GM18907 (cell line): Measurements from ENCODE around the gene SEM1.
"Not testable (repeated sequence)": the region's sequence is repeated elsewhere in the genome, so short reads cannot be mapped to it uniquely, and the experiment has no call there.

ENCODE experiments used
- ATAC-seq: cut with Tn5 transposase; IDR thresholded peaks from one replicate; pipeline ENCODE4 v1.9.1; 2021; ENCODE audit warnings: mild to moderate bottlenecking, moderate library complexity; ENCODE audit not compliant: unreplicated experiment

Gene SEM1

DNA sequence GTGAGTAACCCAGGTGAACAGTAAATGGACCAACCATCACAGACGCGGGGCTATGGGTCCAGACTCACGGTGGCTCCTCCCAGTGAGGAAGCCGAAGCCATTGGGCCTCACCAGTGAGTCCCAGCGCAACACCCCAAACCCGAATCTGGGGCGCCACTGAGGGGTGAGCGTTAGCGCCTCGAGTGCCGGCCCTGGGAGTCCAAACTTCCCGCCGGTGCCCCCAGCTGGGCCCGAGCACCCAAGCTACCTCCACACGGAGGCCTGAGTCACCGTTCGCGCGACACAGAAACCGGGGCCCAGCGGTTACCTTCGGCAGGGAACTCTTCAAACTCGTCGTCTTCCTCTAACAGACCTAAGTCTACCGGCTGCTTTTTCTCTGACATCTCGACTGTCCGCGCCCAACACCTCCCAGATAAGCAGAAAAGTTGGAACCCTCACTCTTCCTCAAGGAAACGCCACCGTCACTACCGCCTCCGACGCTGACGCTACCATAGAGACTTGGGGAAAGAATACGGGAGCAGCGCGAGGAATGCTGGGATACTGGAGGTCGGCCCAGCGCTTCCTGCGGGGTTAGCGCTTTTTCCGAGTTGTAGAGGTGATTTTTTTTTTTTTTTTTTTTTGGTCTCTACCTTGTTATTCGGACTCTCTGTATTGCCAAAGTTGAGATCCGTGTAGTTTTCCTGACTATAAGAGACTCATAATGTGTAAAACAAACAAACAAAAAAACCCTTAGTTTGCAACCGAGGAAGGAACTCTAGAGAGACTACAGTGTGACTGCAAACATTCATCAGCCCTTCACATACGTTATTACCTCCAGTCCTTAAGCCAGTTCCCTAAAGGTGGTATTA lies at the start of gene SEM1:
Gene SEM1 (minus strand): TSS at position 466 of the 848 bp plus-strand sequence. CDS start 83 bp downstream, at position 383.
- peak; percentile 93 for ATAC-seq

DNA sequence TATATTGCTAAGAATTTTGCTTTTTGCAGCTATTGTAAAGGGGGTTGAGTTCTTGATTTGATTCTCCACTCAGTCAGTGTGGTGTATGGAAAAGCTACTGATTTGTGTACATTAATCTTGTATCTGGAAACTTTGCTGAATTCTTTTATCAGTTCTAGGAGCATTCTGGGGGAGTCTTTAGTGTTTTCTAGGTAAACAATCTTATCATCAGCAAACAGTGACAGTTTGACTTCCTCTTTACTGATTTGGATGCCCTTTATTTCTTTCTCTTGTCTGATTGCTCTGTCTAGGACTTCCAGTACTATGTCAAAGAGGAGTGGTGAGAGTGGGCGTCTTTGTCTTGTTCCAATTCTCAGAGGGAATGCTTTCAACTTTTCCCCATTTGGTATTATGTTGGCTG lies 48.2 kb upstream of the SEM1 start:
- not testable (repeated sequence) for ATAC-seq

DNA sequence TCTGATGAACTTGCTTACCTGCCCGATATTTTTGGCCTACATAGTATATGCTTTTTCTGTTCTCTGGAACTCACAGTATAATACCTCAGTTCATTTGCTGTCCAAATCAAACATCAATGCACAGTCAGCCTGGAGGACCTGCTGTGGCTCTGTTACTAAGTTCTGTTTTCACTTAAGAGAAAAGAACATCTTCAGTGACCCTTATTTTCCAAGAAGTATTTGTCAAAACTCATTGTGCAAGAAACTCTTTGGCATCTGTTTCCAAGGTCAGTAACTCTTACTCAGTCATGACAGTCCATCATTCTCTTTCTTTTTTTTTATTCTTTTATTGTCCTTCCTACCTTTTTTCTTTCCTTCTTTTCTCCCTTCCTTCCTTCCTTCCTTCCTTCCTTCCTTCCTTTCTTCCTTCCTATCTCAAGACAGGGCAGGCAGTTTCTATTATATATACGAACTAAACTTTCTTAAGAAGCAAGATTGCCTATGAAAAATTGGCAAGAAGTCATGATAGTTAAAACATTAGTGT lies 37.8 kb upstream of the SEM1 start:
- ATAC-seq, result no peak

DNA sequence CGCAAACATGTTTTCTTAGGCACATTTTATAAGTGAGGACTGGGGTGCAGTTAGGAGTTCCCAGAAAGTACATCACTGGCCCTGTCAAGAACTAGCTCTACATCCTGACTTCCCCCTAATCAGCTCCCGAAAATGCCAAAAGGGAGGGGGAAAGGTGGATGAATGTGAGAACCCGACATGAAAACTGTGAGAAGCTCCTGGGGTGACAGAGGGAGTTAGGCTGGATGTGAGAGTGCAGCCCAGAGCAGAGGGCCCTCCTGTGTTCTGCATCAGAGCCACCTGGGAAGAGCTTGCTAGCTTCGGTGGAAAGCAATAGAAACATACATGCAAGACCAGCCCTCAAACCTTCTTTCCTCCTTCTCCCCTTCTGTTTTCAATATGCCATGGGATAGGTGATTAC lies 30.5 kb upstream of the SEM1 start:
- no peak for ATAC-seq

DNA sequence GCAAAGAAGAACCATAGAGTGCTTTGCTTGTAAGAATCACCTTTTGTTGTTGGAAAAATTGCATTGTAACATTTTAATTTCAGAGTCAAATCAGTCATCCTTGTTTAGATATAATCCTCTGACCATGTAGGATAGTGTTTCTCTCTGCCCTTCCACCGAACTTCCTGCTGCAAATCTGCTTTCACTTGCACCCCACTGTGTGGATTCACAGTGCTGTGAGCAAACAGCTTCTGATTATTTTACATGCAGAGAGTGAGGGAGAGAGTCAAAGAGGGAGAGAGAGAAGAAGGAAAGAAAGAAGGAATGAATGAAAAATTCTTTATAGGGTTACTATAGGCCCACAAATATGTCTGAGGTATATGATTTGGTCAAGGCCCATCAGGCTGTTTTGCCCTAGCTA lies 30.0 kb upstream of the SEM1 start:
- ATAC-seq, result no peak

DNA sequence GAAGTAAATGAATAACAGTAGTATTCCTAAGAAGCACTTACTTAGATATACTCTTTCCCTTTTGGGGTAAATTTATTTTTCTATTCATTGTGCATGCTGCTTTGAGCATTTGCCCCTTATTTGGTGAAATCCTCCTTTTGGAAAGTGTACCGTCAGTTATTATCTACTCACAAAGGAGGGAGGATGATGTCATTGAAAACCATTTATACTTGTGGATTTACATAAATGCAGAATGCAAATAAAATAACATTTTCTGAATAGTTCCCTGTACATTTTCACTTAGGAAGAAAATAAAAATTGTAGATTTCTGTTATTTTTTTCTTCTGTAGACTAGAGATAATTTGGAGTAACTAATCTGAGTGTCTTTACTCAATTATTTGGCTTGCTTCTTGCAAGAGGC lies 29.5 kb upstream of the SEM1 start:
- no peak for ATAC-seq

DNA sequence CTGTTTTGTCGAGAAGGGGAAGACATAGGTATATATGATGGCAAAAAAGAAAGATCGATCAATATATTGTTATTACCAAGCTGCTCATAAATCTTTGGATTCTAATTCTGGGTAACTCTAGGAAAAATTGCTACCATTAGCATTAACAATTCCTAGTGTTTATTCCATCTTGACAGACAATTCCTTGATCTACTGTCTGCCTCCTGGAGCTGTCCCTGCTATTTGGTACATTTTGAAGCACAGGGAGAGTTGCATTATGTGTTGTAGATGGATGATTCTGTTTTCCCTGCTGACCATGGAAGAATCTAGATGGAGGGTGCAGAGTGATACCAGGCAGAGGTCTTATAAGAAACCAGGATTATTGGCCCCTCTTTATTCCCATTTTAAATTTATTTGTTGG lies 29.1 kb upstream of the SEM1 start:
- ATAC-seq, result no peak

DNA sequence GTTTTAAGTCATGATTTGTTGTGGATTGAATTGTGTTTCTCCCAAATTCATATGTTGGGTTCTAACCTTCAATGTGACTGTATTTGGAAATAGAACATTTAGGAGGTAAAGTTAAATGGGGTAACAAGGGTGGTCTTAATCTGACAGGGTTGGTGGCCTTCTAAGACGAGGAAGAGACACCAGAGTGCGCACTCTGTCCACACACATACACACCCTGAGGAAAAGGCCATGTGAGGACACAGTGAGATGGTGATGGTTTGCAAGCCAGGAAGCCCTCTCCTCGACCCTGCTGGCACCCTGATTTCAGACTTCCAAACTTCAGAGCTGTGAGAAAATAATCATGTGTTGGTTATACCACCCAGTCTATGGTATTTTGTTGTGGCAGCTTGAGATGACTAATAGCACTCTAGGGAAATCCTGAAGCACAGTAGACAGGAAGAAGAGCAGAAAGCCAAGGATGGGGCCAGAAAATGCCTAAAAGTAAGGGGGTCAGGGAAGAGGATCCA lies 28.0 kb upstream of the SEM1 start:
- no peak for ATAC-seq

DNA sequence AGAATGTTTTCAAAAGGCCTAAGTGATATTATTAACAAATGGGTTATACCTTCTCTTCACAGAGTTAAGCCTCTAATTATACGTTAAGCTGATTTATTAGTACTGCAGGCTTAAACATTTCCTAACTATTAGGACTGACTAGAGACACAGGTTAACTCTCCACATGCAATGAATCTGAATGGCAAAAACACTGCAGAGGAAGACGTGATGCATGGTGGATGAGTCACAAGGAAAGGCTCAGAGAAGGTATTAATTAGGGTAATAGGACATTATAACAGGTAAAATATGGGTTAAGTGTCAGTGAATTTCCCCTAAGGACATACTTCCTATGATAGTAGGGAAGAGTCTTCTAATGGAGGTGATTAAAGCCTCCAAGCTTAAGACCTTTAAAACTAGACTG lies 24.7 kb upstream of the SEM1 start:
- no peak for ATAC-seq

DNA sequence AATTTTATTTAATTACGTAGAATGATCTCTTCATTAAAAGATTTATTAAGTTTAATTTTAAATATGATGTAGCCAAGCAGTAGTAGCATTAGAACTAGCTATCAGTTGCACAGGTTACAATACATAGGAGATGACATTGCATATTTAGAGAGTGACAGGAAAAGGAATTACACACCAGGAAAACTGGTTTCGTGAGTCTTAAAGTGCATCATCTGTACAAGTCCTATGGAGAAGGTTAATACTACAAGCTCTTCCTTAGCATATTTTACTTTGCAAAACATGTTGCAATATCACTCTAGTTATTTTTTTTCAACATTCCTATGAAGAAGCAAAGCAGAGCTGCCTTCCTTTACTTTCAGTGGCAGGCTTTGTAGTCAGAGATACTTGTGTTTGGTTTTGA lies 20.2 kb upstream of the SEM1 start:
- no peak for ATAC-seq

DNA sequence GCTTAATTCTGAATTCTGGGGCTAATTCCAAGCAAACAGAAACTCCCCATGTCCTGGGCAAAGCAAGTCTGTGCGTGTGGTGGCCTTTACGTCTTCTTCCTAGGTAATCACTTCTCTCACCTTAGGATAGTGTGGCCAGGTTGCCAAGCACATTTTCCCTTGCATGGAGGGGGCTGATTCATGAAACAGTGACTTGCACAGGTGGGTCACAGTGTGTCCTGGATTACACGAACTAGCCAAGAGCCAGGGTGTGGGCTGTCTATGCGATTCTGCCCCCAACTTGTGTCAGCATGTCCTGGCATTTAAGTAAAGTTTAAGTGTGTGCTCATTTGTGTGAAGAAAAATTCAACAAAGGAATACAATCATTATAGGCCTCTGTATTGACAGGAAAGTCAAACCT lies 18.5 kb upstream of the SEM1 start:
- no peak for ATAC-seq

DNA sequence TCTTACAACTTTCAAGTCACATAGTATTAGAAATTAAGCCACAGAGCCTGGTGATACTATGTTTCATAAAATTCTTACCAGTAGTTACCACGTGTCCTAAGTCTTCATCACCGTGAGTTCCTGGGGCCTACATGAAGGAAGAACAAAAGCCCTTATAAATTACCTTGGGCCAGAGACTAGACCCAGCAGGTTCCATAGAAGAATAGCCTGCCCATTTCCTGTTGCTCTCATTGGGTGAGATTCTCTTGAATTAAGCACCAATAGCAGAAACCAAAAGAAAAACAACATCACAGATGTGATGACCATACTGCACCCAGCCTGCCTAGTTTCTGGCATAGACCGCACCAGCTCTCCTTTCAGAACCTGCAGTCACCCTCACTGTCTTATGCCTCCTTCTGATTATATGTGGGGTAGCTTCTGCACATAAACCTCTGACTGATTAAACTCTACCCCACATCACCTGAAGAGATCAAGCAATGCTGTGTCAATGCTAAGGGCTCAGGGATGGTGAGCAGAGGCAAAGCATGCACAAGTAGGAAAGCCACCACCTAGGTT lies 18.0 kb upstream of the SEM1 start:
- ATAC-seq, result no peak

DNA sequence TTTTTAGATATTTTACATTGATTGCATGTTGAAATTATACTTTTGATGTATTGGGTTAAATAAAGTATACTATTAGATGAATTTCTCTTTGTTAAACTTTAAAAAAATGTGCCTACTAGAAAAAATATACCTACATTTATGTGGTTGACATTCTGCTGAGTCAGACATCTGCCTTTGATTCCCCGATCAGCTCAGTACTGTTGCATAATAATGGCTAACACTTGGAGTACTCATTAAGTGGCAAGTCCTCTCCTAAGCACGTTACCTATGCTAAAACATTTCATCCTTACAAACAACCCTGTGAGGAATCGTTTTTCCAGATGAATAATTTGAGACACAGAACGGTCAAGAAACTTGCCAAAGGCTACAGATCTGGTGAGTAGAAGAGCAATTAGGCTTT lies 14.0 kb upstream of the SEM1 start:
- no peak for ATAC-seq

DNA sequence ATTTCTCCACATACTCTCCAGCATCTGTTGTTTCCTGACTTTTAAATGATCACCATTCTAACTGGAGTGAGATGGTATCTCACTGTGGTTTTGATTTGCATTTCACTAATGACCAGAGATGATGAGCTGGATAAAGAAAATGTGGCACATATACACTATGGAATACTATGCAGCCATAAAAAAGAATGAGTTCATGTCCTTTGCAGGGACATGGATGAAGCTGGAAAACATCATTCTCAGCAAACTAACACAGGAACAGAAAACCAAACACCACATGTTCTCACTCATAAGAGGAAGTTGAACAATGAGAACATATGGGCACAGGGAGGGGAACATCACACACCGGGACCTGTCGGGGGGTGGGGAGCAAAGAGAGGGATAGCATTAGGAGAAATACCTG lies 13.3 kb upstream of the SEM1 start:
- ATAC-seq, result not testable (repeated sequence)

DNA sequence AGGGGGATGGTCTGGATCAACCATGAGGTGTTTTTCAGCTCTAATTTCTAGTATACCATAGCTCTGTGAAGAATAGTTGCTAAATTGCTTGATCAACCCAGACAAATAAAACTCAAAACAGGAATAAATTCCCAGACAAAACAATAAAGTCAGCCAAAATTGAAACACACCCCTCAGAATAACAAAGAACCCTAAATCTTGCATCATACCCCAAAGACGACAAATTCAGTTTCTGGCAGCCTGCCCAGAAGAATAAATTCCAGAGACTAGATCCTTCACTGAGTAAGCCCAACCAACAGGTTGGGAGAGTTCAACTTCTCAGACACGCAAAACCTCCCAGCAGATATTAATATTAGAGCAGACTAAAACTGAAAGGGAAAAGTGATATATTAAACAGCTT lies 11.2 kb upstream of the SEM1 start:
- ATAC-seq, result no peak

DNA sequence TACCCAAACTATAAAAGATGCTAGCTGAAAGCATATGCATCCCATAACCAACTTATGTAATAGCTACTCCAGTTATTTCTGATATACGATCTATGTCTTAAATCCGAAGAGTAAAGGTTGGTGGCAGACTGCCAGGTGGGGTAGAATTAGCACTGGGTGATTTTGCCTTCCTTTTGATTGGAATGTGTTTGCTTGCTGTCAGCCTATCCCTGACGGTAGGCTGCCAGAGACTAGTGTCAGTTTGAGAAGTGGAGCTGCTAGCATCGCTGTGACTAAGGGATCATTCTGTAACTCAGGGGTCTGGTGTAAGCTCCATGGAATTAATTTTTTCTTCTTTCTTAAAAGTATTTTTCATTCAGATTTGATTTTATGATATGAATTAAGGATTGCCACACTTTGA lies 9.5 kb upstream of the SEM1 start:
- no peak for ATAC-seq

DNA sequence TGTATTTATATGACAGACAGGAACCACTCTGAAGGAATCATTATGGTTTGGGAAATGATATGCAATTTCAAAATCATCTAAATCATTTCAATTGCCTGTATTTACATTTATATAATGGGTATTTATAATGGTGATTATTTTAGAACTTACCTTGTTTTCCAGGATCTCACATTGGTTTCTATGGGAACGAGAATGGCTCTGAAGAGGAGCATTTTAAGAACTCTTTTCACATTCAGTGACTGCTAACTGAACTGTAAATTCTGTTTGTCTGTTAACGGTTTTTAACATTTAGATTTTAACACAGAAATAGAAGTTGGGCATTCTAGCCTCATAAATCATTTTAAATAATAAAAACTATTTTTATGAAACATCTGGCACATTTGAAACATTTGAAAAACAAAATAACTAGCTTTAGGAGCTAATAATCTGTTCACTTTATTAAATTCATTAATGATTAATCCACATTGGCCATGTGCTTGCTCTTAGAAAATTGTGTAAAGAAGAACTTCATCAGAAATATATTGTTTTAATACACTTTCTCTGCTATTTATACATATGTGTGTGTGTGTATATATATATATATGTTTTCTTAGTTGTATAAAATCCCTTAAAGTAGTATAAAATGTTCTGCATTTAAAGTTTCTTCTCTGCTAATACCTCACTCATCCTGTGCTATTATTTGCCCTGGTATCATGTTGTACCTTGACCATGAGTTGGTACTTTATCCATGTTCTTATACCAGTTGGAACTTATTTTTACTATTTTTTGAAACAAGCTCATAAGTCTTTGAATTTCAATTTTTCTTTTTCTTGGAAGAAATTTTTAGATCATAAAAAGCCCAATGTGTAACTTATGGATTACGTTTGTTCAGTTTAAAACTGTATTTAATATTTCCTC lies 8.7 kb upstream of the SEM1 start:
- ATAC-seq, result no peak

DNA sequence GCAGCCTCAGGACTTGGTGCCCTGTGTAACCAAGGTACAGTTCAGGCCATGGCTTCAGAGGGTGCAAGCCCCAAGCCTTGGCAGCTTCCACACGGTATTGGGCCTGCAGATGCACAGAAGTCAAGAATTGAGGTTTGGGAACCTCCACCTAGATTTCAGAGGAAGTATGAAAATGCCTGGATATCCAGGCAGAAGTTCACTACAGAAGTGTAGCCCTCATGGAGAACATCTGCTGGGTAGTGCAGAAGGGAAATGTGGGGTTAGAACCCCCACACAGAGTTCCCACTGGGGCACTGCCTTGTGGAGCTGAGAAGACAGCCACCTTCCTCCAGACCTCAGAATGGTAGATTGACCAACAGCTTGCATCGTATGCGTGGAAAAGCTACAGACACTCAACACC lies 3.4 kb upstream of the SEM1 start:
- no peak for ATAC-seq

DNA sequence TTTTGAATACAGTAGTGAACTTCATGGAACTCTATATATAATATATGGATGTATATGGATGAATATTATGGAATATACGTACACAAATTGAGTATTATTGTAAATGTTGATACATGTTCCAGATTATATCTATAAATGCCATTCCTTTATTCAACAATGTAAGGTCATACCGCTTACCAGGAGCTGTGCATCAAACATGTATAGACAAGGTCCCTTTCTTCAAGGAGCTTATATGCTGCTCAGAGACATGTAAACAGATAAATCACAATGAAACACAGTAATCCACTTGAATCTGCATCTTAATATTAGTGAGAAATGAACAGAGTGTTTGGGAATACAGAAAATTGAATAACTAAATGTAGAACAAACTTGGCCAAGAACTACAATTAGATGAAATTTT lies 898 bp upstream of the SEM1 start:
- no peak for ATAC-seq

DNA sequence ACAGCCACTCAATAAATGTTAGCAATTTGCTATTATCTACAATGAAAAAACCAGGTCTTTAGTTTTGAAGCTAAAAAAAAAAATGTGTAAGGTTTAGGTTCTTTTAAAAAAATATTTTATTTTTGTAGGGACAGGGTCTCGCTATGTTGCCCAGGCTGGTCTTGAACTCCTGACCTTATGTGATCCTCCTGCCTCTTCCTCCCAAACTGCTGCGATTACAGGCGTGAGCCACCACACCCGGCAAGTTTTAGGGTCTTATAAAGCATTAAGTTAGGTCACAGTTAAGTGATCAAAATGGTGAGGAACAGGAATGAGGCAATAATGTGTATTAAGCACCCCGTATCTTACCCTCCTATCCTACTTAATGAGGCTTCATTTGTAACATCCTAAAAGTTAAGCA lies 774 bp downstream of the SEM1 start:
- peak; percentile 14 for ATAC-seq
